Endothelial cell of umbilical vein (primary cell): ENCODE measurements around the gene CDK17.

Source experiments
- EZH2 ChIP-seq: IDR thresholded peaks from 2 replicates; pipeline ENCODE4 v1.6.1; 2012; ENCODE audit warnings: borderline replicate concordance, low read depth, mild to moderate bottlenecking, moderate library complexity, low read length, inconsistent platforms; ENCODE audit not compliant: severe bottlenecking
- FOS ChIP-seq: IDR thresholded peaks from 2 replicates; pipeline ENCODE4 v1.6.1; 2011; ENCODE audit warnings: mild to moderate bottlenecking, low read length, moderate library complexity, borderline replicate concordance; ENCODE audit not compliant: insufficient read depth
- GATA2 ChIP-seq: IDR thresholded peaks from 2 replicates; pipeline ENCODE4 v1.7.0; 2011; ENCODE audit warnings: low read depth, mild to moderate bottlenecking, moderate library complexity, mixed read lengths, low read length; ENCODE audit not compliant: insufficient read length, insufficient read depth
- JUN ChIP-seq: IDR thresholded peaks from 2 replicates; pipeline ENCODE4 v1.6.1; 2011; ENCODE audit warnings: borderline replicate concordance, low read depth; ENCODE audit not compliant: insufficient read length, insufficient read depth
- MAX ChIP-seq: IDR thresholded peaks from 2 replicates; pipeline ENCODE4 v1.6.1; 2011; ENCODE audit not compliant: insufficient read depth, insufficient read length
- MYC ChIP-seq: IDR thresholded peaks from one replicate; pipeline ENCODE4 v1.6.1; 2011; ENCODE audit warnings: mild to moderate bottlenecking, low read depth, low read length
- POLR2A ChIP-seq: IDR thresholded peaks from 2 replicates; pipeline ENCODE4 v1.6.1; 2012; ENCODE audit warnings: low read depth, mild to moderate bottlenecking, control low read depth, low read length
- POLR2AphosphoS5 ChIP-seq: IDR thresholded peaks from 2 replicates; pipeline ENCODE4 v1.6.1; 2012; ENCODE audit warnings: low read depth, mild to moderate bottlenecking, control low read depth, low read length, moderate library complexity; ENCODE audit not compliant: insufficient read depth
- TF ChIP-seq, protein P1 (sequence below), 2 donors: IDR thresholded peaks; 1 replicate in 1 of 2; 2 replicates in 1 of 2; pipeline ENCODE4 v1.5.1; 2011; ENCODE audit warnings: low read length in 2 of 2, mild to moderate bottlenecking in 2 of 2, moderate library complexity in 2 of 2, control low read depth in 1 of 2, inconsistent platforms in 1 of 2, low read depth in 1 of 2; ENCODE audit not compliant: insufficient read depth in 1 of 2; ENCODE audit errors: extremely low read depth in 1 of 2

DNA sequence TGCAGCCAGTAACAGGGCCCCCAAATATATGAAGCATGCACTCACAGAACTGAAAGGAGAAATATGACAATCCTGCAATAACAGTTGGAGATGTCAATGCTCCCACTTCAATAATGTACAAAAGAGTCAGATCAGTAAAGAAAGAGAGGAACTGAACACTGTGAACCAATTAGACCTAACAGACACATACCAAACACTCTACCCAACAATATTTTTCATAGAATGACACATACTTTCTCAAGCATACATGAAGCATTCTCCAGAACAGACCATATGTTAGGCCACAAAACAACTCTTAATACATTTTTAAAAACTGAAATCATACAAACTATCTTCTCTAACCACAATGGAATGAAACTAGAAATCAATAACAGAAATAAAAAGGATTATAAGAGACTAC is 125.9 kb downstream of the CDK17 start:
- no peak for TF ChIP-seq POLR2AphosphoS5
- TF ChIP-seq, protein P1, sequence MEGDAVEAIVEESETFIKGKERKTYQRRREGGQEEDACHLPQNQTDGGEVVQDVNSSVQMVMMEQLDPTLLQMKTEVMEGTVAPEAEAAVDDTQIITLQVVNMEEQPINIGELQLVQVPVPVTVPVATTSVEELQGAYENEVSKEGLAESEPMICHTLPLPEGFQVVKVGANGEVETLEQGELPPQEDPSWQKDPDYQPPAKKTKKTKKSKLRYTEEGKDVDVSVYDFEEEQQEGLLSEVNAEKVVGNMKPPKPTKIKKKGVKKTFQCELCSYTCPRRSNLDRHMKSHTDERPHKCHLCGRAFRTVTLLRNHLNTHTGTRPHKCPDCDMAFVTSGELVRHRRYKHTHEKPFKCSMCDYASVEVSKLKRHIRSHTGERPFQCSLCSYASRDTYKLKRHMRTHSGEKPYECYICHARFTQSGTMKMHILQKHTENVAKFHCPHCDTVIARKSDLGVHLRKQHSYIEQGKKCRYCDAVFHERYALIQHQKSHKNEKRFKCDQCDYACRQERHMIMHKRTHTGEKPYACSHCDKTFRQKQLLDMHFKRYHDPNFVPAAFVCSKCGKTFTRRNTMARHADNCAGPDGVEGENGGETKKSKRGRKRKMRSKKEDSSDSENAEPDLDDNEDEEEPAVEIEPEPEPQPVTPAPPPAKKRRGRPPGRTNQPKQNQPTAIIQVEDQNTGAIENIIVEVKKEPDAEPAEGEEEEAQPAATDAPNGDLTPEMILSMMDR (IDR thresholded peaks at IDR 0.05; ENCODE audit: extremely low read depth in 1 of 2, insufficient read depth in 1 of 2, low read depth in 1 of 2, low read length in 2 of 2): no peak
- no peak for TF ChIP-seq POLR2A
- TF ChIP-seq GATA2: no peak
- TF ChIP-seq JUN: no peak
- TF ChIP-seq MYC: no peak
- TF ChIP-seq MAX: no peak
- TF ChIP-seq EZH2: no peak
- no peak for TF ChIP-seq FOS
